ENCODE measurements around the gene HUS1. TPM values are rescaled to one million over a fixed set of nuclear protein-coding genes. Genes with fewer than 3 reads are reported as not detected.

HUS1 gene
- total and polyA plus RNA-seq, 2 of the 13 experiments (the other 11 are each of a cell fraction or from before 2014, with no cell fraction given), result 14.8 to 16.9 TPM

DNA sequence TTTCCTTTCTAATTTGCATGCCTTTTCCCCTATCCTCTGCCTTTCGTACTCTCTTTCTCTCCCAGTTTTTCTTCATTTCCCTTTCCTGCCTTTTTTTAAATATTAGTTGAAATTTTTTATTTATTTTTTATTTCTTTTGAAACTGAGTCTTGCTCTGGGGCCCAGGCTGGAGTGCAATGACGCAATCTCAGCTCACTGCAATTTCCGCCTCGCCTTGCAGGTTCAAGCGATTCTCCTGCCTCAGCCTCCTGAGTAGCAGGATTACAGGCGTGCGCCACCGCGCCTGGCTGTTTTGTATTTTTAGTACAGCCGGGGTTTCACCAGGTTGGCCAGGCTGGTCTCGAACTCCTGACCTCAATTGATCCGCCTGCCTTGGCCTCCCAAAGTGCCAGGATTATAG is 20.0 kb upstream of the HUS1 start:
- no TSS peak for BruUV-seq (replicated peaks)
- POLR2A ChIA-PET, result no interaction called here
- Histone ChIP-seq H3K27ac (ENCODE audit: extremely low read length, insufficient read depth, low read length) (no peak overlapping the region), H3K9me3 (ENCODE audit: low read length) (no peaks in the 10 kb centered on the region), H3K4me1 (ENCODE audit: insufficient read depth, low read length) (no peaks in the 10 kb centered on the region), H2AFZ (ENCODE audit: low read length) (no peak overlapping the region), H3K79me2 (ENCODE audit: insufficient read depth, low read length) (no peaks in the 10 kb centered on the region), H3K9ac (ENCODE audit: insufficient read depth, low read depth, low read length) (no peak overlapping the region), H3K27me3 (ENCODE audit: control insufficient read depth in 1 of 2, insufficient read depth in 2 of 2, low read length in 2 of 2) (no peaks in the 10 kb centered on the region), H3K36me3 (replicated peaks in 1 of 2; ENCODE audit: control insufficient read depth in 1 of 2, insufficient read depth in 2 of 2, low read length in 2 of 2) (no peaks in the 10 kb centered on the region), H3K4me3 (replicated peaks in 1 of 3; ENCODE audit: insufficient read depth in 1 of 3, low read depth in 2 of 3, low read length in 3 of 3) (no peak overlapping the region), H4K20me1 (ENCODE audit: insufficient read depth, low read length) (no peaks in the 10 kb centered on the region), H3K4me2 (ENCODE audit: low read depth, low read length) (no peak overlapping the region)
- no peak for DNase-seq (ENCODE audit: low spot score)
- CTCF ChIA-PET (ENCODE audit: low intra/inter-chr PET ratio, low total read pairs), result no interaction called here
- no peak for ATAC-seq
- WGBS (ENCODE audit: low lambda C conversion rate), result 60% methylated on average over 12 of the region's 12 CpGs
- in situ Hi-C loops (cut with HindIII; ENCODE audit: extremely low pct_ligation_motif_present, low pct_unique_long_range_greater_than_20kb) (no loop called here), intact Hi-C loops (cut with micrococcal nuclease; ENCODE audit: unreplicated experiment) (no loop called here)
- no peak for FAIRE-seq
- TF ChIP-seq ZNF276 (CRISPR knock-in tag; IDR thresholded peaks at IDR 0.05; ENCODE audit: low read depth) (no peak), TP53 (CRISPR knock-in tag; conservative IDR thresholded peaks at IDR 0.05) (no peak), SETDB1 (CRISPR knock-in tag; IDR thresholded peaks at IDR 0.05; ENCODE audit: borderline replicate concordance) (no peak)
- TF ChIP-seq, protein P1, sequence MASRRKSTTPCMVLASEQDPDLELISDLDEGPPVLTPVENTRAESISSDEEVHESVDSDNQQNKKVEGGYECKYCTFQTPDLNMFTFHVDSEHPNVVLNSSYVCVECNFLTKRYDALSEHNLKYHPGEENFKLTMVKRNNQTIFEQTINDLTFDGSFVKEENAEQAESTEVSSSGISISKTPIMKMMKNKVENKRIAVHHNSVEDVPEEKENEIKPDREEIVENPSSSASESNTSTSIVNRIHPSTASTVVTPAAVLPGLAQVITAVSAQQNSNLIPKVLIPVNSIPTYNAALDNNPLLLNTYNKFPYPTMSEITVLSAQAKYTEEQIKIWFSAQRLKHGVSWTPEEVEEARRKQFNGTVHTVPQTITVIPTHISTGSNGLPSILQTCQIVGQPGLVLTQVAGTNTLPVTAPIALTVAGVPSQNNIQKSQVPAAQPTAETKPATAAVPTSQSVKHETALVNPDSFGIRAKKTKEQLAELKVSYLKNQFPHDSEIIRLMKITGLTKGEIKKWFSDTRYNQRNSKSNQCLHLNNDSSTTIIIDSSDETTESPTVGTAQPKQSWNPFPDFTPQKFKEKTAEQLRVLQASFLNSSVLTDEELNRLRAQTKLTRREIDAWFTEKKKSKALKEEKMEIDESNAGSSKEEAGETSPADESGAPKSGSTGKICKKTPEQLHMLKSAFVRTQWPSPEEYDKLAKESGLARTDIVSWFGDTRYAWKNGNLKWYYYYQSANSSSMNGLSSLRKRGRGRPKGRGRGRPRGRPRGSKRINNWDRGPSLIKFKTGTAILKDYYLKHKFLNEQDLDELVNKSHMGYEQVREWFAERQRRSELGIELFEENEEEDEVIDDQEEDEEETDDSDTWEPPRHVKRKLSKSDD (CRISPR knock-in tag; IDR thresholded peaks at IDR 0.05; ENCODE audit: low read depth), result no peak
- TF ChIP-seq, protein P2, sequence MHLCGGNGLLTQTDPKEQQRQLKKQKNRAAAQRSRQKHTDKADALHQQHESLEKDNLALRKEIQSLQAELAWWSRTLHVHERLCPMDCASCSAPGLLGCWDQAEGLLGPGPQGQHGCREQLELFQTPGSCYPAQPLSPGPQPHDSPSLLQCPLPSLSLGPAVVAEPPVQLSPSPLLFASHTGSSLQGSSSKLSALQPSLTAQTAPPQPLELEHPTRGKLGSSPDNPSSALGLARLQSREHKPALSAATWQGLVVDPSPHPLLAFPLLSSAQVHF (CRISPR knock-in tag; IDR thresholded peaks at IDR 0.05), result no peak
